HG02623 (cell line): ENCODE results near the gene KIF5B.

ENCODE experiments used
- ATAC-seq: cut with Tn5 transposase; IDR thresholded peaks from one replicate; pipeline ENCODE4 v1.9.1; 2021; ENCODE audit warnings: moderate library complexity; ENCODE audit not compliant: unreplicated experiment

The KIF5B gene

DNA sequence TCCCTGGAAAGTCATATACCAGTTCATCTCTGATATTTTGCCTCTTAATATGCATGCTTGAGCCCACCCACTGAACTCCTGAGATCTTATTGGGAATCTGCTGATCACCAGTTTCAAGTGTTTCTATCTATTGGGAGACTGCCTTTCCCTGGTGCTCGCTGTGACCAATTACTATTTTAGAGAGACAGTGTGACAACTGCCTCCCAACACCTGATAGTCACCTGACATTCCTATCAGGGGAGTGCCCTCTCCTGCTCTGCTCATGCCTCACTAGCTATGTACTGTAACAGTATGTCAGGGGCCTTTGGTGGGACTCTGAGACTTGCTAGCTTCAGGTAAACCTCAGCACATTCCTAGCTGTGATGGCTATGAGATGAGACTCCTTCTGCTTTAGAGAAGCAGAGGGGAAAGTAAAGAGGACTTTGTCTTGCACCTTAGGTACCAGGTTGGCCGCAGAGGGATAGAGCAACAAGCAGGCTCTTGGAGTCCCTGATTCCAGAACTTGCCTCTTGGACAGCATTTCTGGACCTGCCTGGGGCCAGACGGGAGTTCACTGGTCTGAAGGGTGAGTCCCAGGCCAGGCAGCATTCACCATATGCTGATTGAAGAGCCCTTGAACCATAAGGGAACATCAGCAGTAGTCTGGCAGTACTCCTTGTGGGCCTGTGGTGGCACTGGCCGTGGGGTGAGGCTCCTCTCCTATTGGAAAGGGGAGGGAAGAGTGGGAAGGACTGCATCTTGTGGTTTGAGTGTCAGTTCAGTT lies 93.2 kb downstream of the KIF5B start:
- ATAC-seq: no peak

DNA sequence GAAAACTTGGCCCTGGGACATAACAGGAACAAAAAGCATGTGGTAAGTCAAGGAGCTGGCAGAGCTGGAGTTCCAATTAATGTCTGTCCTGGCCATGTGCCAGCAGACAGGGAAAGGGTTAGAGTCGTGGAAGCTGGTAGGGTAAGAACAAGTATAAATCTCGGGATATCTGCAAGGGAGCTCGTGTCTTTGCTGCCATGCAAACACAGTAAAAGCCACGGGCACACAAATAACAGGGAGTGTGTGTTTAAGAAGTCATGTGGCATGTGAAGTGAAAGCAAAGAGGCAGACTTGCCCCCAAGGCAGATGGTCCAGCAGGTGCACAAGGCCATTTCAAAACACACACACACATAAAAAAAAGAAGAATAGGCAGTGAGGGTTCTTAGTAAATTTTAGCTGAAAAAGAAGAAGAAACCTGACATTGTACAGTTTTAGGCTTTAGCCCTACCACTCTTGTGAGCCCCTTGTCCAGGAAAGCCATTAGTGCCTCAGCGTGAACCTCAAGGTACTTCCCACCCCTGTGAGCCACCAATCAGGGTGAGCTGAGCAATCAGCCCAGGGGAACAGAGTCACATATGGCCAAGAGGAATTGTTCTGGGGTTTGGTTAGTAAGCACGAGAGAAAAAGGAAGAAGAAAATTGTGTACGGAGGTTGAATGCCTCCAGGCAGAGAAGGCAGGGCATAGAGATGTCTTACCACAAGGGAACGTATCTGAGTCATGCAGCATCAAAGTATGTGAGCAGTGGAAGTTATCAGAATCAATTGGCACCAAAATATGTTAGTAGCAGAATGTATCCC lies 94.7 kb downstream of the KIF5B start:
- ATAC-seq: no peak

DNA sequence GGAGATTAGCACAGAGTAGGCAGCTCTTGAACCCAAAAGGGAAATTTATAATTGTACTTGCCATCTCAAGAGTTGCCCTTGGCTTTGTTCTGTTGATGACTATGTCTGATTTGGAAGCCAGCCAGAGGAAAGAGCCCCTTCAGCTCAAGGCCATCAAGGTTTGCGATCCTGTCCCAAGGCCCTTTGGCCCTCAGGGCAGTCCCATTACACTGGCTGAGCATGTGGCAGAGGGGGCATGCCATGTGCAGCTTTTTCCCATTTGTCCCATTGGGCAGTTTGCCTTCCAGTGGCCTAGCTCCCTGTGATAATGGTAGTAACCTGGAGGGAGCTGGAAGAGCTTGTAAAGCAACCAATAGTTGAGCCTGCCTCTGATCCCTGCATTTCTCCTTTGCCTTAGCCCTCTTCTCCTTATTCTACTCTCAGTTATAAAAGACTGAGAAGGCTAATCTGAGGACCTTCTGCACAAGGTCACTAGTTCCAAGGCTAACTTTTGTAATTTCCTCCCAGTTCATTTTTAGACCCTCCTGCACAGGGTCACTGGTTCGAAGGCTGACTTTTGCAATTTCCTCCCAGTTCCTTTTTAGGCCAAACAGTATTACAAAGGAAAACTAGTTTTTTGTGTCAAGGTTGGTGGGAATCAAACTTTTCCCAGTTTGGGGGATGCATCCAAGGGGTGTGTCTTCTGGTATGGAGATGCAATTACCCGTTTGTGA lies 96.6 kb downstream of the KIF5B start:
- ATAC-seq: no peak
